GM19025 (cell line): ENCODE results near the gene MYBPC2.

ENCODE experiments used
- ATAC-seq: cut with Tn5 transposase; IDR thresholded peaks from one replicate; pipeline ENCODE4 v1.9.1; 2021; ENCODE audit warnings: mild to moderate bottlenecking, low read depth, moderate library complexity; ENCODE audit not compliant: unreplicated experiment

Gene MYBPC2

DNA sequence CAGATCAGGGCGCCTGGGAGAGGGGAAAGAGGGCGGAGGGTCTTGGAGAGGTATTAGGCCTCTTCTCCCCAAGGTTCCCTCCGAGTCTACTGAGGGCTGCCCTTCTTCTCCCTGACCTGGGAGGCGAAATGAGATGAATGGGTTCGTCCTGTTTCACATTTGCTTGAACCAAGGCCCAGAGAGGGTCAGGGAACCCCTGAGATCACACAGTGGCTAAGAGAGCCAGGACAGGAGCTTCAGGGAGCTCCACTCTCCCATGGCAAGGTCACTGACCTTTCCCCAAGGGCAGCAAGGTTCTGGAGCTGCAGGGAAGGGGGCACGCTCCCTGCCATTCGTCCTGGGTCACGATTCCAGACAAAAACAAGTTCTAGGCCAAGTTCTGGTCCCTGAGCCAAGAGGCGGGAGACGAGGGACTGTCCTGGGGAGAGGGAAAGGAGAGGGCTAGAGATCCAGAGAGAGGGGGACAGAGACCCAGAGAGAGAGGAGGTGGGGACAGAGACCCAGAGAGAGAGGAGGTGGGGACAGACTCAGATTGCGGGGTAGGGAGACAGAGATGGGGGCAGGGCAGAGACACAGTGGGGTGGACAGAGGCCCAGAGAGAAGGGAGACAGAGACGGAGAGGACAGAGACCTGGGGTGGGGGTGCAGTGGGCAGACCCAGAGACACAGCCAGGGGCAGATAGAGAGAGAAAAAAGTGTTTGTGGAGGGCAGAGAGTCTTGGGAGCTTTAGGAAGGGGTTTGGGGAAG is 80.5 kb downstream of the MYBPC2 start:
- no peak for ATAC-seq

- ATAC-seq = no peak
Measured at GRCh38 chr19:50513746-50514345, 81.2 kb downstream of the MYBPC2 start, which contains the start of gene ASPDH. Gene ASPDH (minus strand): TSS chr19:50513913. CDS start chr19:50513823, 90 bp downstream.

GRCh38 chr19:50514346-50515167 is 81.9 kb downstream of the MYBPC2 start:
- no peak for ATAC-seq

DNA sequence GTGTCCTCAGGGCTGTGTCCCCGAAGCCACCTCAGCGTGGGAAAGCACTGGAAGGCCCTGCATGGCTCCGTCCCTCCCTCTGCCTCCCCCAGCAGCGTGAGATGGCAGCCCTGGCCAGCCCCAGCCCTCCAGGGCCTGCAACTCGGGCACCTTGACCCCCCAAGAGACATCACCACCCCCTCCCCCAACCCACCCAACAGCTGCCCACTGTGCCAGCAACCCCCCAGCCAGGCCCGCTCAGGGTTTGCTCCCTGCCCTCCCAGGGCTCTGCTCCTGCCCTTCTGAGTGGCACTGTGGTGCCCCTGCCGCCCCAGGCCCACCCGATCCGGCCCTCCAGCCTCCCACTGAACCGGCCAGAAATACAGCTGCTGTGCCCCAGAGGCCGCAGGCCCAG is 82.5 kb downstream of the MYBPC2 start:
- ATAC-seq = no peak
